Heart right ventricle (tissue), 16 donors: ENCODE data around the gene POLR3K. TPM values are rescaled to one million over a fixed set of nuclear protein-coding genes. Genes with fewer than 3 reads are reported as not detected.

Source experiments
- ATAC-seq, 8 donors: fragments of 200-7000 bp; cut with Tn5 transposase; one replicate each; pipeline ENCODE4 v1.9.1; 2020; ENCODE audit warnings: mild to moderate bottlenecking in 8 of 8, moderate library complexity in 8 of 8, moderate number of reproducible peaks in 1 of 8
- DNase-seq, 2 donors: peaks; one replicate each; pipeline ENCODE4 v3.0.0-alpha.2; 2020
- H3K27ac ChIP-seq, 10 donors: fragments of 200-600 bp; sonication (generic) in 2 of 10; one replicate each; pipeline versions ENCODE4 v1.5.0 to v1.8.0; 2020 to 2022; ENCODE audit warnings: mild to moderate bottlenecking in 3 of 10
- H3K27me3 ChIP-seq, 7 donors: fragments of 200-600 bp; one replicate each; pipeline ENCODE4 v1.8.0; 2021 to 2022; ENCODE audit warnings: mild to moderate bottlenecking in 2 of 7
- H3K36me3 ChIP-seq, 9 donors: fragments of 200-600 bp; sonication (generic) in 1 of 9; one replicate each; pipeline versions ENCODE4 v1.5.0 to v1.8.0; 2020 to 2022; ENCODE audit warnings: mild to moderate bottlenecking in 2 of 9
- H3K4me1 ChIP-seq, 9 donors: fragments of 200-600 bp; sonication (generic) in 1 of 9; one replicate each; pipeline versions ENCODE4 v1.5.0 to v1.8.0; 2020 to 2022; ENCODE audit warnings: mild to moderate bottlenecking in 4 of 9
- H3K4me3 ChIP-seq, 10 donors: fragments of 200-600 bp; sonication (generic) in 2 of 10; one replicate each; pipeline versions ENCODE4 v1.5.0 to v1.8.0; 2020 to 2022; ENCODE audit warnings: mild to moderate bottlenecking in 7 of 10, moderate library complexity in 2 of 10
- H3K9me3 ChIP-seq, 11 donors: fragments of 200-600 bp in 10 of 11; sonication (generic) in 2 of 11; one replicate each; pipeline versions ENCODE4 v1.5.0 to v1.8.0; 2013 to 2022; ENCODE audit warnings: mild to moderate bottlenecking in 2 of 11, control low read depth in 1 of 11, moderate library complexity in 1 of 11
- CTCF ChIP-seq, 9 donors: fragments of 200-600 bp; sonication (generic) in 2 of 9; IDR thresholded peaks; one replicate each; pipeline versions ENCODE4 v1.5.0 to v1.8.0; 2021 to 2022; ENCODE audit warnings: antibody characterized with exemption in 9 of 9, mild to moderate bottlenecking in 5 of 9, moderate library complexity in 1 of 9
- WGBS, 2 donors: extraction: QIAGEN DNeasy Blood & Tissue Kit; methylation state at CpG; one replicate each; pipeline ENCODE4 v1.1.7; 2013; ENCODE audit warnings: inconsistent platforms in 1 of 2; 5-methylcytosine and 5-hydroxymethylcytosine counted together
- intact Hi-C, 10 donors: fragments of 100-400 bp; cut with DNase I; formaldehyde crosslinking; loops; one replicate each; pipeline versions ENCODE4 v1.11.1 to v1.14.2; 2022
- polyA plus RNA-seq, 2 donors: library from polyadenylated mRNA; stranded (reverse); fragments of 200-250 nt; gene quantifications; one replicate each; pipeline ENCODE4 v1.2.3, GENCODE V29; 2013
- total RNA-seq, 10 donors: library from RNA; stranded (reverse); fragmentation: NEBNext Ultra II Directional in 3 of 10; extraction: Animal tissue kit (Norgen Biotek cat#: 25700) in 3 of 10; gene quantifications; one replicate each; pipeline versions ENCODE4 v1.2.1 to v1.2.4, GENCODE V29; 2021 to 2023
- donor health status: Arrhythmogenic right ventricular cardiomyopathy.
- donor health status: ischemic (EF 13 %, LVEDD 7.1; RV severe dilation, severe dysfunction).
- donor health status: healthy with polysubstance abuse.
- donor health status: DM: no; HTN: yes; CAD: no.
- donor health status: DM: no; HTN: no; CAD: no.
- donor health status: ischemic (EF 25% LVEDD 6.9; RV normal size, moderate dysfunction).
- donor health status: ischemic (EF 25% LVEDD 5.7; RV mildly dilated, moderate dysfunction).
- donor health status: healthy.
- donor health status: DM: yes; HTN: yes; CAD: no.
- donor health status: Ischemic cardiomyopathy.
- donor health status: ischemic (EF 35%, LVEDD 5.7; RV mildly dilated, moderate dysfunction).
- donor health status: nonischemic (EF 11% LVEDD 7.7; RV severe dilation, severe dysfunction).
- donor health status: DM: yes; HTN: yes; CAD: no.
- donor health status: PGD.
- donor health status: ischemic (EF 29% LVEDD 5.4; RV normal size, mild dysfunction).
- donor health status: nonischemic (EF 23%, LVEDD 6.1; RV moderate dilation, normal function).

POLR3K gene
- total and polyA plus RNA-seq, 12 donors: 6.7 to 19.2 (median 10.5) TPM

- intact Hi-C loops: no loop called here
- WGBS, 2 donors: 91% methylated on average over 23 of the region's 23 CpGs
- no peak for DNase-seq
- no peaks in the 10 kb centered on the region for H3K27me3 ChIP-seq
- H3K36me3 ChIP-seq: peaks cover 0 to 72% (median 30%) of the 10 kb centered on the region in 9 donors
- H3K4me1 ChIP-seq: peaks cover 16 to 42% (median 32%) of the 10 kb centered on the region in 9 donors
- H3K9me3 ChIP-seq: no peaks in the 10 kb centered on the region
- no peak for TF ChIP-seq CTCF (IDR thresholded peaks at IDR 0.05)
- H3K27ac ChIP-seq: peak overlapping the region in 1 of 10 donors; percentile 44
- H3K4me3 ChIP-seq: no peak overlapping the region
- no peak for ATAC-seq
These were observed 33.1 kb upstream of the POLR3K start for GRCh38 chr16:86483-86952.

GRCh38 chr16:85865-86264, 32.5 kb upstream of the POLR3K start:
- ATAC-seq (no peak), DNase-seq (no peak)
- peaks cover 16 to 36% (median 30%) of the 10 kb centered on the region in 9 donors for H3K4me1 ChIP-seq
- 76 to 82% methylated on average over 9 of the region's 9 CpGs for WGBS, 2 donors
- peaks cover 0 to 73% (median 30%) of the 10 kb centered on the region in 9 donors for H3K36me3 ChIP-seq
- TF ChIP-seq CTCF (IDR thresholded peaks at IDR 0.05): no peak
- H3K9me3 ChIP-seq: no peaks in the 10 kb centered on the region
- H3K4me3 ChIP-seq: no peak overlapping the region
- peak overlapping the region in 6 of 10 donors; percentile 44 to 79 (median 63) for H3K27ac ChIP-seq
- H3K27me3 ChIP-seq: no peaks in the 10 kb centered on the region
- intact Hi-C loops: no loop called here

GRCh38 chr16:85407-85782, 32.0 kb upstream of the POLR3K start:
- 67 to 78% methylated on average over 18 of the region's 18 CpGs for WGBS, 2 donors
- intact Hi-C loops: no loop called here
- ATAC-seq (peak in 3 of 8 donors; percentile 1 to 2 (median 2)), DNase-seq (no peak)
- Histone ChIP-seq H3K9me3 (no peaks in the 10 kb centered on the region), H3K36me3 (peaks cover 0 to 77% (median 30%) of the 10 kb centered on the region in 9 donors), H3K27me3 (no peaks in the 10 kb centered on the region), H3K4me3 (peak overlapping the region in 1 of 10 donors; percentile 2), H3K27ac (peak overlapping the region; percentile 44 to 81 (median 72)), H3K4me1 (peaks cover 16 to 34% (median 30%) of the 10 kb centered on the region in 9 donors)
- no peak for TF ChIP-seq CTCF (IDR thresholded peaks at IDR 0.05)

DNA sequence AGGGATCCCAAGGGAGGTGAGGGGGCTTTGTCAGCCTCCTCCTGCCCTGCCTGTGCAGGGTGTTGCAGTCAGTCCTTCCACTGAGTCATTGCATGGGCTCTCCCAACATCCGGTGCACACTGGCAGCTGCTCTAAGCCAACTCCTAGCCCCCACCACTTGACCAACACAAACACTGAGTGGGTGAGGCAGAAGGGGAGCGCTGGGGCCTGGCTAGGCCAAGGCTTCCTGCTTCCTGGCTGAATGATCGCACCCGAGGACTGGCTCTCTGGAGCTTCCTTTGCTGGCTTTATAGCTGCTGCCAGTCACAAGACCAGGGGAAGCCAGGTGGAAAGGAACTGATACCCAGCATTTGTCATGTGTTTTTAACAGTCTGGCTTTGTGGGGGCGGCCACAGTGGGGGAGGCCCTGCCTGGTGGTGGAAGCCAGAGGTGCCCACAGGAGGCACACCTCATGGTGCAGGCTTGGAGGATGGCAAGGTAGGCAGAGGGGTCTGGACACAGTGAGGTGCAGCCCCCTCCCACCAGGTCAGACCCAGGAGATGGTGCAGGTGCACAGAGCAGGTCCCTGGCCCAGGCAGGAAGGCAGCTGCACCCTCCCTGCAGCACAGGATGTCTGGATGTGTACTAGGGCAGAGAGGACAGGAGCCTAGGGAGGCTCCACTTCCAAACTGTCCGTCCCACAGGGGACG, 31.5 kb upstream of the POLR3K start:
- ATAC-seq: peak; percentile 64 to 88 (median 80)
- intact Hi-C loops: no loop called here
- peak in 1 of 2 donors; percentile 76 for DNase-seq
- Histone ChIP-seq H3K36me3 (peaks cover 0 to 77% (median 29%) of the 10 kb centered on the region in 9 donors), H3K4me3 (peak overlapping the region in 1 of 10 donors; percentile 2), H3K27ac (peak overlapping the region; percentile 44 to 81 (median 72)), H3K27me3 (no peaks in the 10 kb centered on the region), H3K4me1 (peaks cover 16 to 34% (median 28%) of the 10 kb centered on the region in 9 donors), H3K9me3 (no peaks in the 10 kb centered on the region)
- 40 to 48% methylated on average over 7 of the region's 7 CpGs for WGBS, 2 donors
- TF ChIP-seq CTCF (IDR thresholded peaks at IDR 0.05): no peak
